Measurements from ENCODE around the gene POU6F2. TPM values are rescaled to one million over a fixed set of nuclear protein-coding genes. Genes with fewer than 3 reads are reported as not detected.

The POU6F2 gene
- total RNA-seq, 1 donor from 2014 or later = 34.7 TPM

GRCh38 chr7:39428221-39428620 is 450.5 kb downstream of the POU6F2 start:
- TF ChIP-seq CTCF (IDR thresholded peaks at IDR 0.05; ENCODE audit: partially characterized antibody, unreplicated experiment) = no peak
- Mint-ChIP-seq H3K4me3 (ENCODE audit: unreplicated experiment) (no peak overlapping the region), H3K4me1 (ENCODE audit: low read depth, unreplicated experiment) (peaks cover 27% of the 10 kb centered on the region), H3K27me3 (ENCODE audit: unreplicated experiment) (no peaks in the 10 kb centered on the region), H3K27ac (ENCODE audit: unreplicated experiment) (no peak overlapping the region), H3K36me3 (ENCODE audit: unreplicated experiment) (no peaks in the 10 kb centered on the region), H3K9me3 (ENCODE audit: unreplicated experiment) (peaks cover 4% of the 10 kb centered on the region)
- no peak for DNase-seq

- Mint-ChIP-seq H3K4me3 (ENCODE audit: unreplicated experiment) (no peak overlapping the region), H3K4me1 (ENCODE audit: low read depth, unreplicated experiment) (peaks cover 27% of the 10 kb centered on the region), H3K27me3 (ENCODE audit: unreplicated experiment) (no peaks in the 10 kb centered on the region), H3K36me3 (ENCODE audit: unreplicated experiment) (peaks cover 4% of the 10 kb centered on the region), H3K9me3 (ENCODE audit: unreplicated experiment) (peaks cover 4% of the 10 kb centered on the region), H3K27ac (ENCODE audit: unreplicated experiment) (no peak overlapping the region)
- TF ChIP-seq CTCF (IDR thresholded peaks at IDR 0.05; ENCODE audit: partially characterized antibody, unreplicated experiment) = no peak
- no peak for DNase-seq
These were observed 451.7 kb downstream of the POU6F2 start for GRCh38 chr7:39429421-39429820.

- peaks cover 27% of the 10 kb centered on the region for H3K4me1 Mint-ChIP-seq (ENCODE audit: low read depth, unreplicated experiment)
- DNase-seq = no peak
- peaks cover 2% of the 10 kb centered on the region for H3K27me3 Mint-ChIP-seq (ENCODE audit: unreplicated experiment)
- H3K4me3 Mint-ChIP-seq (ENCODE audit: unreplicated experiment) = no peak overlapping the region
- H3K36me3 Mint-ChIP-seq (ENCODE audit: unreplicated experiment) = peaks cover 12% of the 10 kb centered on the region
- TF ChIP-seq CTCF (IDR thresholded peaks at IDR 0.05; ENCODE audit: partially characterized antibody, unreplicated experiment) = no peak
- H3K27ac Mint-ChIP-seq (ENCODE audit: unreplicated experiment) = peak overlapping the region; percentile 36
- H3K9me3 Mint-ChIP-seq (ENCODE audit: unreplicated experiment) = peaks cover 5% of the 10 kb centered on the region
These were observed 452.7 kb downstream of the POU6F2 start for GRCh38 chr7:39430441-39430840.

- Mint-ChIP-seq H3K4me3 (ENCODE audit: unreplicated experiment) (no peak overlapping the region), H3K27me3 (ENCODE audit: unreplicated experiment) (peaks cover 2% of the 10 kb centered on the region), H3K36me3 (ENCODE audit: unreplicated experiment) (peaks cover 12% of the 10 kb centered on the region), H3K27ac (ENCODE audit: unreplicated experiment) (peak overlapping the region; percentile 56), H3K4me1 (ENCODE audit: low read depth, unreplicated experiment) (peaks cover 25% of the 10 kb centered on the region), H3K9me3 (ENCODE audit: unreplicated experiment) (peaks cover 5% of the 10 kb centered on the region)
- no peak for TF ChIP-seq CTCF (IDR thresholded peaks at IDR 0.05; ENCODE audit: partially characterized antibody, unreplicated experiment)
- DNase-seq = peak; percentile 40
These were observed 453.4 kb downstream of the POU6F2 start for GRCh38 chr7:39430909-39431641.

GRCh38 chr7:39432368-39432767 is 454.7 kb downstream of the POU6F2 start:
- no peak for TF ChIP-seq CTCF (IDR thresholded peaks at IDR 0.05; ENCODE audit: partially characterized antibody, unreplicated experiment)
- H3K9me3 Mint-ChIP-seq (ENCODE audit: unreplicated experiment) = peaks cover 5% of the 10 kb centered on the region
- H3K4me3 Mint-ChIP-seq (ENCODE audit: unreplicated experiment) = no peak overlapping the region
- no peak for DNase-seq
- peaks cover 25% of the 10 kb centered on the region for H3K4me1 Mint-ChIP-seq (ENCODE audit: low read depth, unreplicated experiment)
- H3K27ac Mint-ChIP-seq (ENCODE audit: unreplicated experiment) = no peak overlapping the region
- peaks cover 12% of the 10 kb centered on the region for H3K36me3 Mint-ChIP-seq (ENCODE audit: unreplicated experiment)
- H3K27me3 Mint-ChIP-seq (ENCODE audit: unreplicated experiment) = peaks cover 2% of the 10 kb centered on the region
